T follicular helper cell (primary cell): ENCODE results near the gene HEYL.

ENCODE experiments used
- DNase-seq: peaks from one replicate; pipeline ENCODE4 v3.0.0-alpha.2; 2020; ENCODE audit warnings: low read depth

Gene HEYL

DNA sequence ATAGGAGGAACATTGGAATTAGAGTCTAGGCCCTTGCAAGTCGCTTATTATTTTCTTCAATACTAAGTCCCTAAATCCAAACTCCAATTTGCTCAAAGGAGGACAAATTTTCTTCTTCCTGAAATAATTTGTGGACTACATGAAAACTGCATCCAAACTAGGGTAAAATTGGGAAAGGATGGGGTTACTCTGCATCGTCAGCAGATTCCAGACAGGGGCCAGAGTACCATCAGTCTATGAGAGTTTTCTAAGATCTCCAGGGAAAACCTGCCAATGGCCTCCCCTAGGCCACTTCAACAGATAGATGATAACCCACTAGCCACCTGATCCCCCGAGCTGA lies 508 bp downstream of the HEYL start:
- DNase-seq = no peak

DNA sequence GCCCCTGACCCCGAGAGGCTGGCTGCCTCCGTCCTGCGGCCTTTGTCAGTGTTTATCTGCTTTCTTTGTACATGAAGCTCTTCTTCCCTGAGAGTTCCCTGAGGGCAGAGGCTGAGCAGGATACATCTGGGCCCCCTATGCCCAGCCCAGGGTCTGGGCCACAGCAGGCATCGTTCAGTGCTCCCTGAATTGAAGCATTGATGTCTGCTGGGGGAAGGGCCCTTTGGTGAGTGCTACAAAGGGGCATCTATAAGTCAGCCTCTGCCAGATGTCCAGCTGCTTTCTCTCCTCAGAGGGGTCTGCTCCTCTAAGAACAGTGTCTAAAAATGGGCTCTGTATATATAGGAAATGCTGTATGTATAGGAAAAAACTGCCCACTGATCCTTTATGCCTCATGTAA lies 2.1 kb downstream of the HEYL start:
- DNase-seq = no peak

DNA sequence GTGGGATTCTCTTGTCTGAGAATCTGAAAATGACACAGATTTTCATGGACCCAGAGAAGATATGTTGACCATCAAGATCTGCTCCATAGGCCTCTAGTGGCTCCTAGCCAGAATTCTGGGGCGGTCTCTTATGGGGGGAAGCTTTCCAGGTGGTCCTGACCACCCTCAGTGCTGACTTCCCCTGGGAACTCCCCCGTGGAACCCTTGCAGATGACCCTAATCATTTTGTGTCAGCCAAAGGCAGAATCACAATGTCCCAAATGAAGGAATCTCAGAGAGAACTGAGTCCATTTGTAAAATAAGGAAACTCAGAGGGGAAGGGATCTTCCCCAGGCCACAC lies 3.6 kb downstream of the HEYL start:
- DNase-seq = no peak

DNA sequence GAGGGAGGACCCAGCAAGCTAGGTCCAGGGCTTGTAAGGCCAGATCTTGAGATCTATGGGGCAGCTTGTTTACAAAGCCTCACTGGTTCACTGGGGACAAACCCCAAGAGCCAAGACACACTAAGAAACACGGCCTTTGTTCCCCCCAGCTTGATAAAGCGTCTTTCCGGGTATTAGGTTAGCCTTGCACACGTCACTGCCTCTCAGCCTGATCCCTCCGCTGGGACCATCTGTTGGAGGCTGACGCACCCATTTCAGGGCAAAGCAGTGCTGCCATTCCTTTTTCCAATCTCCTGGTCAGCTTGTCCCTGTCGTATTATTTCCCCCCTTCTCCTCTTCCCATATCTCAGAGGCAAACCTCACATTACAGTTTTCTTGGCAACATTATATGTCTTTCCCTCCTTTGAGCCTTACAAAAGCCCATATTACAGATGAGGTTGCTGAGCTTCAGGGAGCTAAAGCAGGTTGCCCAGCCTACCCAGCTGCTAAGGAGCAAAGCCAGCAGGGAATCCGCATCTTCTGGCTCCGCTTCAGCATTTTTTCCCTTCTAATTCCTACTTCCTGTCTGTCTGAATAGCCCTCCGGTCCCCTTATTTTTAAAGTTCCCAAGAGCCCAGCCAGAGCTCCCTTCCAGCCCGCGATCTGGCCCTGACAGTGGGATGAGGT lies 4.1 kb downstream of the HEYL start:
- DNase-seq = no peak

DNA sequence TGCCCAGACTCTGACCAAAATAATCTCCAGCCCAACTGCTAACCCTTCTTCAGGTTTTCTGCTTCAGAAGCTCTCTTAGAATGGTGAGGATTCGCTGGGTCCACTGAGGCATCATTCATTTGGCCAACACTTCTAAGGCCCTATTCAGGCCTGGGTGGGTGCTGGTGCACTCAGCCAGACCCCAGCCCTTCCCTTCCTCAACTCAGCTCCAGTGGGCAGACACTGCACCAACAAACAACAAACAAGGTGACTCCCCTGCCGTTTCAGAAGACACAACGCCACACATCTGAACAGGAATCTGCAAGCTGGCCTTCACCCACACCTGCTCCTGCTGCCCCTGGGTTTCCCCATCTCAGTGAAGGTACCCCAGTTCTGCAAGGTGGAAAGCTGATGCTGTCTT lies 6.0 kb downstream of the HEYL start:
- no peak for DNase-seq

DNA sequence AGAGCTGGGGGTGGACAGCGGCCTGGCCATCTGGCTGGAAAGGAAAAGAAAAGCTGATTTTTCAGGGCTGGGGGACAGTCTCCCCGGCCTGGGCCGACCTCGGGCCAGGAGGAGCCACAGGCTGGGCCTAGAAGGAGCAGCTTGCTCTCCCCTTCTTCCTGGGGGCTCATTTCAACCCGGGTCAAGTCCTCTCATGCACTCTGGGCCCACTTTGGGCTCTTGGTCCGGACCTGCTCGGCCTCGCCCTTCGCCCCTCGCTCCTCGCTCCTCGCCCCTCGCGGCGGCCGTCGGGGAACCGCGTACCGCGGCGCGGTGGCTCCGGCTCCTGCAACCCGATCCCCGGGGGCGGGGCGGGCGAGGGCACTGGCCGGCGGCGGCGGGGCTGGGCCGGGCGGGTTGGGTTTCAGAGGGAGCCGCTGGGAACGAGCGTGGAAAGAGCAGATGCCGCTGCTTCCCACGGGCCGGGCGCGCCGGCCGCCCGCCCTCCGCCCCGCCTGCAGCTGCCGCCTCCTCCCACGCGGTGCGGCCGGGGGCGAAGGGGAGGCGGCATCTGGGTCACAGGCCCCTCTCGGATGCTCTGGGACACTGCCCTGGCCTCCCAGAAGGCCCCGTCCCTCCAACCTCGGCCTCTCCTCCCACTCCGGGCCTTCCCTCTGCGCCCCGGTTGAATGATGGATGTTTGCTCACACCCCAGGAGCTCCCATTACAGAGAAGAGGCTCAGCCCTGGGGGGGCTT lies 6.6 kb downstream of the HEYL start:
- DNase-seq = no peak

DNA sequence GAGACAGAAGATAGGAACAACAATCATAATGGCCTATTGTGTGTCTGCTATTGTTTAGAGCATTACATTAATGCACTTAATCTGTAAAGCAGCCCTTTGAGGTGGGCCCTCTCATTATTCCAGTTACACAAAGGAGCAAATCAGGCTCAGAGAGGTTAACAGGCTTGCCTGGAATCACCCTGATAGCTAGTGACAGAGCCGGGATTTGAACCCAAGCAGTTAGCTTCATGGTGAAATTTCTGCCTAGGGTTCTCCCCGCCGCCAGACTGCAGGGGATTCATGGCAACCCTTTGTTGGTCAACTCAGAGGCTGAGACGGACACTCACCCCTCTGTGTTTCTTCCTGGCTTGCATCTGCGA lies 7.1 kb downstream of the HEYL start:
- DNase-seq = no peak

DNA sequence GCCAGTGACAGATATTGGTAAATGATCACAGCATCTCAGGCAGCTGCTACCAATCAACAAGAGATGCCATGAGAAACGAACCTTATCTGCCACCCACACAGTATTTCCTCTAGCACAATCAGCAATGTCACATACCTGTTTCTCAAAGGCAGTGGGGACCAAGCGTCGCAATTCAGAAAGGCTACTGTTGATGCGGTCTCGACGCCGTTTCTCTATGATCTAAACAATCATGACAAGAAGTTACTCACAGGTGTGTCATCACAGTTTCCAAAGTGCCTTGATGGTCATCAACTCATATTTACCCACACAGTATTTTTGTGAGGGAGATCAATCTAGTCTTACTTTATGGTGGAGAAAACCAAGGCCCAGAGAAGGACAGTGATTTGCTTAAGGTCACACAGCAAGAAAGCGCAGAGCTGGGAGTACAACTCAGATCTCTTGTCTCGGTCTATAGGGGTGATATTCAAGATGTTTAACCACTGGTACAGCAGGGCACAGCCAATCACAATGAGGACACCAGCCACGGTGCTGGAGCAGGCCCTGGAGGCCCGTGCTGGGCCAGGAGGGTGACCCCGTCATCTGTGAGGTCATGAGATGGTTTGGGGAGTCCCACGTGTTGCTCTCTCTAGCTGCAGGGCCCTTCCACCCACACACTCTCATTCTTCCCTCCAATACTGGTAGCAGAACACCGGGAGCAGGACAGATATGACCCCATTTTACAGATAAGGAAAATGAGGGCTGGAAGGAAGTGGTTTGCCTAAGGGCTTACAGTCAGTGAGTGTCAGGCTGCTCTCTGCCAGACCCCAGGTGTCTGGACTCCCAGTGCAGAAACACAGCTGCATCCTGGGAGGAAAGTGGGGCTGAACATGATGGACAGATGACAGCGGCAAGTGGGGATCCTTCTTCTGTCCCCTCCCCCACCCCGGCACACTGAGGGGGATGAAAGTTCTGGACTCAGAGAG lies 7.8 kb downstream of the HEYL start:
- no peak for DNase-seq

DNA sequence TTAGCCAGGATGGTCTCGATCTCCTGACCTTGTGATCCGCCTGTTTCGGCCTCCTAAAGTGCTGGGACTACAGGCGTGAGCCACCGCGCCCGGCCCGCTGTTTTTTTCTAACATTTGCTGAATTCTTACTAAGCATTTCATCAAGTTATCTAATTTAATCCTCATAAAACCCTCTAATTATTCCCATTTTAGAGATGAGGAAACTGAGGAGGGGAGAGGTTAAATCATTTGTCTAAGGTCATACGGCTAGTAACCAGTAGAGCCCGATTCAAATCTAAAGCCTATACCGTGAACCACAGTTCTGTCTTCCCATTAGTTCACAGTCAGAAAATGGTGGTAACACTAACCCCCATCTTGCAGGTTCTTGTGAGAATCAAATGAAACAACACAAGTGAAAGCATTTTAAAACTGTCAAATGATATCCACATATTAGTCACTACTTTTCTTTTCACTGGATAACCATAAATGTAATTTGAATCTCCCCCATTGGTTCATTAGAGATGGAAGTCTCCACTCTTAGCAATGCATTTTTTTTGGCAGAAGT lies 10.6 kb downstream of the HEYL start:
- DNase-seq = no peak

DNA sequence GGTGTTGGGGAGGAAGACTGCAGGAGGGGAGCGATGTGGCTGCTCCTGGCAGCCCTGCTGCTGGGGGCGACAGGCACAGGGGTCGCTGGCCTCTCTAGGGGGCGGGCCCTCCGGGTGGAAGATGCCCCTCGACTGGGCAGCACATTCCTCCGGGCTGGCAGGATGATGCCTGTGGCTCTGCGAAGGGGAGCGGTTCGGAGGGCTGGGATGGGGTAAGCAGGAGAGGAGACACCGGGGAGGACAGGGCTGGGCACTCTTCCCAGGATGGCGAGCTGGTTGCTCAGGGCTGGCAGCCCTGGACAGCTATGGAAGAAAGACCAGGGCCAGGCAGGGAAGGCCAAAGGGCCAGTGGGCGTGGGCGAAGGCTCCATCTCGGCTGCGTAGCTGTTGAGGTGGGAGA lies 12.8 kb downstream of the HEYL start:
- DNase-seq = no peak

DNA sequence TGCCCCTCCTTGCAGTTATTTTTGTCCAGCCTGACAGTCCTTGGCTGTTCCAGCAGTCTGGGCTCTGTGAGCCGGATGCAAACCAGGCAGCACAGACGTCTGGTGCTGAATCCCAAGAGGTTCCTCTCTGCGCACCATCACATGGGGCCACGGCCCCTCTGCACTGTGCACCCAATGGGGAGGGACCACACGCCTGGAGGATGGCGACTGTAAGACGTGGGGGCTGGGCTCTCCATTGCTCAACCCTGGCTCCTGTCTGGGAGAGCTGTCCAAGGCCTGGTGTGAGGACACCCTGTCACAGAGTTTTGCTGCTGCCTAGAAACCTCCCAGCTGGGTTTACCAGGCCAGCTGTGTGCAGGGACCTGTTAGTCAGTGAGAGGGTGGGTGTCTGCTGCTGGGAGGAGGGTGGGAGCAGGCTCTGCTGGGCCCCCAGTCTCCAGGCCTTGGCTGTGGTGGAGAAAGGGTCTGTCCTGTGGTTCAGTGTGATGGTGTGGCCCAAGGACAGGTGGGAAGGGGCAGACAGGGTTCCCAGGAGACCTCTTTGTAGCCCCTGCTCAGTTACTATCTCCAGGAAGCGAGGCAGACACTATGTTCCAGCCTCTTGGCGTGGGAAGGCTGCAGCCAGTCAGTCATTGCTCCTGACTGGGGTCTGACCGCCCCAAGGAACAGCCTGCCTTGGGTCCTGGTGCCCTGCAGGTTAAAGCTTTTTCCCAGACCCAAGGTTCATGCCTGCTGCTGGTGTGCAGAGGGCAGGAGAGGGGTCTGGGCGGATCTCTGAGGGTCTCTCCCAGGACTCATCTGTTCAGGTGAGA lies 13.8 kb downstream of the HEYL start:
- DNase-seq = no peak

DNA sequence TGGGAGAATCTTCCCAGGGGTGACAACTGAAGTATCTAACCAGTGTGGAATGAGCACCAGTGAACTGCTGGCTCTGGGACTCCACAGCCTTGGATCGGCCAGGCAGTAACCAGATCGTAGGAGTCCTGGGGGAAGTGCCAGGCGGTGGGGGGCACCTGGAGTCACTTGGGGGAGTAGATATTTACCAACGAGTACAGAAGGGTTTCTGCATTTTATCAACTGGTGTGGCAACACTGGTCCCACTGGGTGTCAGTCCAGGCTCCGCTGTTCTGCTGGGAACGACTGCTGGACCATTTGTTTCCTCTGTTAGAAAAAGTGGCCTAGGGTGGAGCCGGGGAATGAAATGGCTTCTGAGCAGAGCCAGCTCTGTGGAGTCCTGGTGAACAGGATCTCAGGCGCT lies 14.4 kb downstream of the HEYL start:
- no peak for DNase-seq

DNA sequence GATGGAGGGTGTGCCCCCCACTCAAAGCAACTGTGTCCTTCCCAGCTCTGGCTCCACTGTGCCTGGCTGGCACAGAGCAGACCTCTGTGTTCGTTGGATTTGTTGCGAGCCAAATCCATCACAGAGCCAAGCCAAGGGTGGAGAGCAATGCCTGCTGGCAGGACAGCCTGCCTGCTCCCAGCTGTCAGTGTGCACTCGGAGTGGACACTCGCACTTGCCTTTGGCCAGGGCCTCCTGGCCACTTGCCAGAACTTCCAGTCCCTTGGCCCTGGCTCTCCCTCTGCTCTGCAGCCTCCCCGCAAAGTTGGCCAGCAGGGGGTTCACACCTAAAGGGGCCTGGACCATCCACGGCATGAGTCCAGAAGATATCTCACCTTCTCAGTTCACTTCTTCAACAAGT lies 16.4 kb downstream of the HEYL start:
- DNase-seq = no peak

DNA sequence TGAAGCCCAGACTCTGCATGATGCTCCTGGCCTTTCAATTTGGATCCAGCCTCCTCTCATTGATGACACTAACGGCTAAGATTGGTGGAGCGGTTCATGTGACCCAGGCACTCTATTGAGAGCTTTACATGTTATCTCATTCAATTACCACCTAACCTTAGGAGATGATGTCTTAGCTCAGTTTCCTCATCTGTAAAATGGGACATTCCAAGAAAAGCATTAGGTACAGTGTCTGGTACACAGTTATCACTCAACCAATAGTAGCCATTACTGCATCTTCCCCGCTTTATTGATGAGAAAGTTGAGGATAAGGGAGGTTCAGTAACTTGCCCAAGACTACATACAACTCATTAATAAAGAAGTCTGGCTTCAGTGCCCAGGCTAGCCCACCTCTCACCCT lies 17.0 kb downstream of the HEYL start:
- DNase-seq = no peak

DNA sequence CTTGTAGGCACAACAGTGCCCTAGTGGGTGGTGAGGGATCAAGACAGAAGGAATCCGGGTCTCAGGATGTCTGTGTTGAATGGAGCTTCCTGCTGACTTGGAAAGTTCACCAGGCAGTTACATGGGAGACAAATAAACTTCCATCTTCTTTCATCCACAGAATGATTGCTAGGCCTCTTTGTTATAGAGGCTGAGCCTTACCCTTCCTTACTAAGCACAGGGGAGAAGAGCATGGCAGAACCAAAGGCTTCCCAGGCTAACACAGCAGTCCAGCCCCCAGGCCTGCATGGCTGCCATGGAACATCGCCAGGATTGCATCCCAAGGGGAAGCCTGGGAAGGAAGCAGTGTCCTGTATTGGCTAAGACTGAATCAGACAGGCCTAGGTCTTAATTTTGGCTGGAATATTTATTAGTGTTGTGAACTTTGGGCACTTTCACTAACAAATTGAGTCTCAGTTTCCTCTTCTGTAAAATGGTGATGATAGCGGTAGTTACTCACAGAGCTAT lies 18.7 kb downstream of the HEYL start:
- no peak for DNase-seq

DNA sequence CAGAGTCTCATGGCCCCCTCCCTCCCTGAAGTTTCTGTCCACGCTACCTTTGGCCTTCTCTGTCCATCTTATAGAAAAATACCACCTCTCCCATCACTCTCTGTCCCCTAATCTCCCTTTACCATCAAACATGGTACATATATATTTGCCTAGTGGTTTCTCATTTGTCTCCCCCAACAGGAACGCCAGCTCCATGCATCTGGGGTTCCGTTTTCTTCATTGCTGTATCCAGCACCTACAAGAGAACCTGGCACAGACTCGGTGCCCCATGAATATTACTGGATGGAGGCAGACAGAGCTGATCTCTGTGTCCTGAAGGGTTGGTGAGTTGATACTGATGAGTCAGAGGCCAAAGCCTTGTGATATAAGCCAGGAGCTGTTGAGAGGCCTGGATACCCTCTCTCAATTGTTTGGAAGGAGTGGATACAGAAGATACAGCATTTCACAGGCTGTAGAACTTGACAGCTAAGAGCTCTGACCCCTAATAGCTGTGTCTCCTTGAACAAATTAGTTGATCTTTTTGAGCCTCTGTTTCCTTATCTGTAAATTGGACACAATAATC lies 21.9 kb downstream of the HEYL start:
- DNase-seq = no peak

DNA sequence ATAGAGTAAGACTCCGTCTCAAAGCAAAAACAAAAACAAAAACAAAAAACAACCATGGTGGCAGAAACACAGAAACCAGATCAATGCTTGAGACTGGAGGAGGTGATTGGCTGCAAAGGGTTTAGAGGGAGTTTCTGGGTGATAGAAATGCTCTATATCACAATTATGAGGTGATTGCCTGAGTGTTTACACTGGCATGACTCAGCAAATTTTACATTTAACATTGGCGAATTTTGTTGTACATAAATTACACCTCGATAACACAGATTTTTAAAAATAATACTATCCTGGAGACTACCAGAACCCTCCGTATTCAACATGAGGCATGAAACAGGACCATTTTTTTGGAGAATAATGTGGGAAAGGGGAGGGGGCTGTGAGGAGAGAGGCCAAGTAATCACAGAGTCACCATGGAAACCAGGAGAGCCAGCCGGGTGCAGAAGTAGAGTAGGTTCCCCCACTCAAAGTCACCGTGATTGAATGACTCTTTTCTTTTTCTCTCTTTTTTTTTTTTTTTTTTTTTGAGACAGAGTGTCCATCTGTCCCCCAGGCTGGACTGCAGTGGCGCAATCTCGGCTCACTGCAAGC lies 24.3 kb downstream of the HEYL start:
- DNase-seq = no peak

DNA sequence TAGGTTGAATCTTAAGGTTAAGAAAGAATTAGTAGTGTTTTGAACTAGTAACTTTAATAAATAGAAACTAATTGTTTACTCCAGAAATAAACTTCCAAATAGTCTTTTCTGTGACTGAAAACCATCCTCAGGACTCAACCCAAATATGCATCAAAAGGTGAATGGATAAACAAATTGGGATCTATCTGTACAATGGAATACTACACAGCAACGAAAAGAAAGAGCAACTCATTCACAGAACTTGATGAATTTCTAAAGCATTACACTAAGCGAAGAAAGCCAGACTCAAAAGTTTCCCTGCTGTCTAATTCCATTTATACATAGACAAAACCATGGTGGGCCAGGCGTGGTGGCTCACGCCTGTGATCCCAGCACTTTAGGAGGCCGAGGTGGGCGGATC lies 25.0 kb downstream of the HEYL start:
- DNase-seq = no peak

DNA sequence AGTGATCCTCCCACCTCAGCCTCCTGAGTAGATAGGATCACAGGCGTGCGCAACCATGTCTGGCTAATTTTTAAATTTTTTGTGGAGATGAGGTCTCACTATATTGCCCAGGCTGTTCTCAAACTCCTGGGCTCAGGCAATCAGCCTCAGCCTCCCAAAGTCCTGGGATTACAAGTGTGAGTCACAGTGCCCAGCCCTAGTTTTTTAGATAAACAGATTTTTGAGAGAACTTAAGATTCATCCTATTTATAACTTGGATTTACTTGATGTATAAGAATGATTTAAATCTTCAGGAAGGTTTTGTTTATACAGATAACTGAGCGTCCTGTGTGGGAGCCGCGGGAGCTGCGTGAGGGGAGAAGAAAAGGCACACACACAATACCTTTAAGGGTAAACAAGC lies 26.2 kb downstream of the HEYL start:
- DNase-seq = no peak

DNA sequence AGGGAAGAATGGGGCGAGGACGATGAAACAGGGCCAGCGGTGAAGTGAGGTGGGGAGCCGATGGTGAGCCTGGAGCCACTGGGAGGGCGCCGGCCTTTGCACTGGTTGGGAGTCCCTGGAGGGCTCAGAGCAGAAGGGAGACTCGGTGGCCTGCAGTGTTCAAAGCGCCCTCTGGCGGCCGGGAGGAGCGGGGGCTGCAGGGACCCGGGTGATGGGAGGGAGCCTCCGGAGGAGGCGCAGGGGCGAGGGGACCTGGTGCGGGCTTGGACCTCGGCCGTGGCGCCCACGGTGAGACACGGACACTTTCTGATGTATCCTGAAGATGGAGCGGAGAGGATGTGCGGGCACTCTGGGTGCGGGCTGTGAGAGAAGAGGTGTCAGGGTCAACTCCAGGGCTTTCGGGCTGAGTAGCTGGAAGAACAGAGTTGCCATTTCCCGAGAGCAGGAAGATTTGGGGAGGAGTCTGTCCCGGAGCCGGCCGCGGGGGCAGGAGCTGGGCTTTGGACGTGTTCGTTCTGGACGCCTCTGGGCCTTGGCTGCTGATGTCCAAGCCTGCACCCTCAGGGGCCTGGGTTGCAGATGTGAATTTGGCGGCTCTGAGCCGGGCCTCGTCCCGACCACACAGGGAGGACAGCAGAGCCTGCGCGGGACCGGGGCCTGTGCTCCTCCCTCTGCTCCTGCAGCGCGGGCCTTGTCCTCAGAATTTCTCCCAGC lies 29.7 kb downstream of the HEYL start:
- DNase-seq = peak; percentile 44
